Measurements from ENCODE around the gene ASIC1. TPM values are rescaled to one million over a fixed set of nuclear protein-coding genes. Genes with fewer than 3 reads are reported as not detected.
A peak's percentile ranks its signal among the peaks of the same experiment; 100 is the strongest.
"Not testable (repeated sequence)": the region's sequence is repeated elsewhere in the genome, so short reads cannot be mapped to it uniquely, and the experiment has no call there.

Gene ASIC1
- total RNA-seq, 1 donor from 2014 or later, result not detected

GRCh38 chr12:50084409-50084774 lies 27.0 kb downstream of the ASIC1 start:
- not testable (repeated sequence) for DNase-seq (ENCODE audit: low read depth in 2 of 2)

GRCh38 chr12:50084775-50085614 lies 27.6 kb downstream of the ASIC1 start, which contains the start of gene SMARCD1:
TSS of gene SMARCD1 (plus strand) at chr12:50085342. CDS start at chr12:50085370, 28 bp downstream.
- DNase-seq (ENCODE audit: low read depth in 2 of 2), result peak; percentile 94 to 96

- no peak for DNase-seq (ENCODE audit: low read depth in 2 of 2)
Observed at GRCh38 chr12:50085615-50086072, 28.2 kb downstream of the ASIC1 start.

- DNase-seq (ENCODE audit: low read depth in 2 of 2), result no peak
Observed at GRCh38 chr12:50086148-50086547, 28.8 kb downstream of the ASIC1 start.

GRCh38 chr12:50087151-50087550 lies 29.8 kb downstream of the ASIC1 start:
- no peak for DNase-seq (ENCODE audit: low read depth in 2 of 2)

- DNase-seq (ENCODE audit: low read depth in 2 of 2), result peak; percentile 86 to 92
Observed at GRCh38 chr12:50087995-50088394, 30.6 kb downstream of the ASIC1 start.

GRCh38 chr12:50088577-50089335 lies 31.4 kb downstream of the ASIC1 start:
- DNase-seq (ENCODE audit: low read depth in 2 of 2), result peak; percentile 60 to 70

- no peak for DNase-seq (ENCODE audit: low read depth in 2 of 2)
Observed at GRCh38 chr12:50089730-50090129, 32.3 kb downstream of the ASIC1 start.

DNA sequence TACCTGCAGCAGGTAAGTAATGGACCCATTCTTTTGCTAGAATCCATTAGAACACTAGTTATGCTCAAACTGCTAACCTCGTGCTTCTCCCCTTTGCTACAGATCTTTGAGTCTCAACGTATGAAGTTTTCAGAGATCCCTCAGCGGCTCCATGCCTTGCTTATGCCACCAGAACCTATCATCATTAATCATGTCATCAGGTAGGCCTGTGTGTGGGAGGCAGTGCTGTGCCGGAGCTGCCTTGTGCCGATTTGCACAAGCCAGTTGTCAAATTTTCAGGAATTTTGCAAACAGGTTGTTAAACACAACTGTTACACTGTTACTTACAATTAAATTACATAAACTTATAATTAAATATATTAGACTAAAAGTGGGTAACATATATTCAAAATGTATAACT lies 33.0 kb downstream of the ASIC1 start:
- no peak for DNase-seq (ENCODE audit: low read depth in 2 of 2)

DNA sequence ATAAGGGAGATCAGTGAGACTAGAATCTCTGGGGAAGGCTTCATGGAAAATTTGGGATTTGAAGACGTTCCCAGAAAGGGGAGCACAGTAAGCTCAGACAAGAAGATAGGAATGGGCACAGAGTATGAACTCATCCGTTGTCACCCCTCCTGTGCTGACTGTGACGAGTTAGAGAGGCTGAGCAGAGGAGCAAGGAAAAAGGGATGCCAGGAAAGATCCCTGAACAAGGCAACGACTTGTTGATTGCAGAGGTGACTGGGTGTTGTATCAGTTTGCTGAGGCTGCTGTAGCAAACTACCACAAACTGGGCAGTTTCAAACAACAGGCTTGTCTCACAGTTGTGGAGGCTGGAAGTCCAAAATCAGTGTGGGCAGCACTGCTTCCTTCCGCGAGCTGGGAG lies 40.6 kb downstream of the ASIC1 start:
- DNase-seq (ENCODE audit: low read depth in 2 of 2), result no peak

DNA sequence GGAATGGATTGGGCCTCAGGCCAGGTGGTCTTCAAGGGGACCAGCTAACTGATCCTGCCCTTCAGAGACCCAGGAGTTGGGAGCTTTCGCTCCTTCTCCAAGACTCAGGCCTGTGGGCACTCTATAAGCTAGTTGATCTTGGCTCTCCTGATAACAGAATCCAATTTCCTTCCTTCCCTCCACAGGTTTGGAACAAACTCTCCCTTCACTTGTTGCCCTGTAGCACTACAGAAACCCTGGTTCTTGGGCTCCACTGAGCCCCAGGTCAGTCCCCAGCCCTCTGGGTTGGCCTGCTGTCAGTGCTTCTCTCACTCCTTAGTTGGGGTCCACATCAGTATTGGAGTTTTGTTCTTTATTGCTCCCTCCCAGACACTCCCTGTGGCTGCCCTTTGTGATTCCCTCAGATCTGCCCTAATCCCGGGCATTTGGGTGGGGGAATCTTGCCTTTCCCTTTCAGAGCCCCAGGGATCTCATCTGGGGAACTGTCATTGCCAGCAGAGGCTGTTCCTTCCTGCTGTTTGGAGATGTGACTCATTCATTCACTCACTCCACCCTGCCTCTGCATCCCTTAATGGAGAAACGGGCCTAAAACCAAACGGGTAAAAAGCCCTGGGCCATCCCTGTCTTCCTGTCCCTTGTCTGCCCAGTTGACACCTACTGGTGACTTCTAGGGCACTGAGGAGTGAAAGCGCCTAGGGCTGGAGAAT lies 42.1 kb downstream of the ASIC1 start:
- DNase-seq (ENCODE audit: low read depth in 2 of 2), result peak in 1 of 2 donors; percentile 36

DNA sequence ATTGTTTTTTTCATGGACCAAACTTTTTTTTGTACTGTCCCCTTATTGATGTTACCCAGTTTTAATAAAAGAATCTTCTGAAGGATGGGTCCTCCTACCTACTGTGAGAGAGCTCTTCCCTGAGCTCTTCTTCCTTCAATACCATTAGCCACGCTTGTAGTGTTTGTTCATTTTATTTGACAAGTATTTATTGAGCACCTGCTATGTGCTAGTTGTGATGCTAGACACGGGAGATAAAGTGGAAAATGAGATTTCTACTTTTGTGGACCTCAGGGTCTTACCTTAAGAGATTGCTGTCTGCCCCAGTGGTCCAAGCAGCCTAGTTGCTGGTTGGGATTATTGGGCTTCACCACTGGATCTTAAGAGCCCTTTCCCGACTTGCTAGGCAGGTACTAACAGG lies 43.2 kb downstream of the ASIC1 start:
- DNase-seq (ENCODE audit: low read depth in 2 of 2), result no peak

DNA sequence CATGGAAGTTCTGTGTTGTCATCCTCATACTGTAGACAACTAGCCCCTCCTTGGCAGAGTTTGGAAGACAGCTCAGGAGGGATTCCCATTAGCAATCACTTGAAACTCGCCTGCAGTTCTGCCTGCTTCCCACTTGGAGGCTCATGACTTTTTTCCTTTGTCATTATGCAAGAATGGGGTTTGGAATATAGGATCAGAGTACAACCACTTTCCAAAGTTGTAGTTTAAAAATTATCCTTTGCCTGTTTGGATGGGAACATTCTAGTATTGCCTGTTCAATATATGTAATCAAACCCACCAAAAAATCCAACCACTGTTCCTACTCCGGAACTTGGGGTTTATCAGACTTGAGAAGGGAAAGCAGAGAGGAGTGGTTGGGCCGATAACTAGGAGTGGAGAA lies 44.3 kb downstream of the ASIC1 start:
- peak; percentile 35 to 46 for DNase-seq (ENCODE audit: low read depth in 2 of 2)

DNA sequence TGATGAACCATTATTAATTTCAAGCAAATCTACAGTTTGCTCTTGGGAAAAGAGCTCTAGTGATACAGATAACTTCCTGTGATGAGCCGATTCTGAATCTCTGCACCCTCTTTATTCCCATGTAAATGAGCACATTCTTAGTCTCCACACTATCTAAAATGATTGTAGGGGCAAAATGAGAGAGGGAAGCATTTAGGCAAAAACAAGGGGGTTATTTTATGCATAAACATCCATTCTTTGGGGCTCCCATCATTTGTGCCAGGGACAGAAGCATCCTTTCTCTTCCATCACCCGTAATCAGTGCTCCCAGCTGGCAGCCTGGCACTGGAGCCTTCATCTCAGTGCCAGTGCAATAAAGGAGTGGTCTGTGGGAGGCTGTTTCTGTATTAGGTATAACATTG lies 44.7 kb downstream of the ASIC1 start:
- no peak for DNase-seq (ENCODE audit: low read depth in 2 of 2)

DNA sequence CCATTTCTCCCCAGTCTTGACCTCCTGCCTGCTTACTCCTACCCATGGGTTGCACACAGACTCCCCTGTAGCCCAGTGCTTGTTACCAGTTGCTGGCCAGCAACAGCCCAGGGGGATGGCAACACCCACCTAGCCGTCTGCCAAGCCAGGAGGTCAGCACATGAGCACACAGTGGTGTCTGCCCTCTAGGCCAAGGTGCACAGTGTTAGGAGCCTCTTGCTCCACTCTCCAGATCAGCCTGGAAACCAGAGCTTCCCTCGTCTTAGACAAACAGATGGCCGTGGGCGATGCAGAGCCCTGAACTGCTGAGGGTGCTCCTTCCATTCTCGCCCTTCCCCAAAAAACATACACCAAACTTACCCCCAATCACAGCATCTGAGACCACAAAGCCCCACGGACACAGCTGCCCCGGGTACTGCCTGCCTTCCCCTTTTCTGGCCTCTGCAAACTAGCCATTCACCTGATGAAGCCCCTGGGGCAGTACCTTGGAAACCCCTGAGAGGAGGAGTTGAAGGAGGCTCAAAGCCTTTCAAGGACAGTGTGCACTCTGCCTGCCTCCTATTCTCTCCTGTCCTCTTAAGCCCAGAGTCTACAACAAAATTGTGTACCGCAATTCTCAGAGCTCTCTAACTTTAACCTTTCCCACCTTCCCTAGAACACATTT lies 45.4 kb downstream of the ASIC1 start:
- no peak for DNase-seq (ENCODE audit: low read depth in 2 of 2)

DNA sequence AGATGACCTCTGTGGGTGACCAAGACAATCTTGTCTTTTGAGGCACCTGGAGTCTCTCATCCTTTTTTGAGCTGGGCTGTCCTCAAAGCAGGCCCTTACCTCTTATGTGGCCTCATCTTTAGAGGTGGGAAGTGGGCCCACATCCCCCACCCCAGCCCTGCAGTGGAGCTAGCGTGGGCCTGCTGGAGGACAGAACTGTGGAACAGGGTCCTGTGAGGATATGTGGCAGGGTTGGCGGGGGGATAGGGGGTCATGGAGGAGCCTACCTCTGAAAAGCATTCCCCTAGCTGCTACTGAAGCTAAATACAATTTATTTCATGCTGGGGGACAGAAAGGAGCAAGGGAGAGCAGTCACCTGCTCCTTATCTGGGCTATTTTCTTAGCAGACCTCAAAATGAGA lies 46.0 kb downstream of the ASIC1 start:
- no peak for DNase-seq (ENCODE audit: low read depth in 2 of 2)

DNA sequence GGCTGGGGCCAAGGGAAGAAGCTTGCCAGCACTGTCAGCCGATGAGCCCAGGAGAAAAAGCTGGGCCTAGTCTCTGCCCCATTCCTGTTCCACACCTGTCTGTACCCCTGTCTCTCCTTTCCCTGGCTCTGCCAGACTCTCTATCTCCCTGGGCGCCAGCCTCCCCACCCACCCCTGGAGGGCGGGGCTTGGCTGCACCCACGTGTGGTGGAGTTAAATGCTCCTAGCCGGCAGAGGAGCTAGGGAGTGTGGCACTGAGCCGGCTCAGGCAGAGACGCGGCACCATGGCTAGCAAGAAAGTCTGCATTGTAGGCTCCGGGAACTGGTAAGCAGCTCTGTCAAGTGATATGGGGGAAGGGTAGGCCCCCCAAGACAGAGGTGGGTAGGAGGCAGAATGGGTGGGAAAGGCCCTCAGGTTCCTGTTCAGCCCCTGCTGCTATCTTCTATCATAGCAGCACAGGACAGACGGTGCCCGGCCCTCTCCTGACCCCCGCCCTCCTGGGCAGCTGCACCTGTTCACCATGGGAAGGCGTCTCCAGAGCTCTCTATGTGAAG lies 46.4 kb downstream of the ASIC1 start, which contains the start of gene GPD1:
Gene GPD1, plus strand, starts transcription at position 242 of the 555 bp plus-strand sequence. Its CDS starts 43 bp downstream, at position 285.
- no peak for DNase-seq (ENCODE audit: low read depth in 2 of 2)

- DNase-seq (ENCODE audit: low read depth in 2 of 2), result no peak
Observed at GRCh38 chr12:50104417-50105366, 47.3 kb downstream of the ASIC1 start.

- DNase-seq (ENCODE audit: low read depth in 2 of 2), result no peak
Observed at GRCh38 chr12:50105913-50106450, 48.6 kb downstream of the ASIC1 start.

All from lung microvascular endothelial cell (primary cell).